RWPE1 (cell line): Measurements from ENCODE around the gene GLE1.

ENCODE experiments used
- CTCF ChIA-PET: fragments of 350-600 bp; sonication (Branson Sonifier 250); formaldehyde crosslinking; extraction: SDS; loops from one replicate; lab custom pipeline; 2021; lab: Yijun Ruan, JAX
- POLR2A ChIA-PET: fragments of 400-600 bp; formaldehyde crosslinking; extraction: SDS; loops from one replicate; lab custom pipeline; 2020; ENCODE audit warnings: antibody characterized with exemption; ENCODE audit not compliant: low non-redundant PET; lab: Yijun Ruan, JAX
- DNase-seq: peaks from one replicate; pipeline ENCODE4 v3.0.0; 2012; ENCODE audit warnings: low spot score
- H3K27ac ChIP-seq: fragments of 450-650 bp; 2 replicates; pipeline ENCODE4 v1.5.1; 2017
- TF ChIP-seq, protein P1 (sequence below): fragments of 450-650 bp; conservative IDR thresholded peaks from 2 replicates; pipeline ENCODE4 v1.5.1; 2017; ENCODE audit warnings: low read depth, mild to moderate bottlenecking

GLE1 gene

DNA sequence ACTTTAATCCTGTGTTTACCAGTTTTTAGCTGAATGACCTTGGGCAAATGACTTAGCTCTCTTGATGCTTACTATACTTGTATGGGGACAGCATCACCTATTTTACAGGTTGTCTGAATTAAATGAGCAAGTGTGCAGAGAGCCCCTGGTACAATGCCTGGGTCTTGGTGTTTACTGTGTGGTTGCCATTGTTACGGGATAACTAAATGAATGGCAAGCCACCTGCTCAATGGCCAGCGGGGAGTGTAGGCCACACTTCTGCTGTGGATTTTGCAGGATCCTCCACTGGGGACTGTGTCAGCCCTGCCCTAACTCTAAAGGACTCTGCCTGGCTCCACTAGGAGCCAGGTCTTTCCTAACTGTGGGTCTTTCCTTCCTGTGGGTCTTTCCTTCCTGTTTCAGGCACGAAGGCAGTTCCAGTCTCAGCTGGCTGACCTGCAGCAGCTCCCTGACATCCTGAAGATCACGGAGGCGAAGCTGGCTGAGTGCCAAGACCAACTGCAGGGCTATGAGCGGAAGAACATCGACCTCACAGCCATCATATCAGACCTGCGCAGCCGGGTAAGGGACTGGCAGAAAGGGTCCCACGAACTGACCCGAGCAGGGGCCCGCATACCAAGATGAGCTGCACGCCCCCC is 10.3 kb upstream of the GLE1 start:
- POLR2A ChIA-PET = no interaction called here
- CTCF ChIA-PET = interaction anchor here (1.6 kb wide), 1 partner anchor 55 kb away, joined by 3 read pairs; no protein-coding TSS in a partner anchor

DNA sequence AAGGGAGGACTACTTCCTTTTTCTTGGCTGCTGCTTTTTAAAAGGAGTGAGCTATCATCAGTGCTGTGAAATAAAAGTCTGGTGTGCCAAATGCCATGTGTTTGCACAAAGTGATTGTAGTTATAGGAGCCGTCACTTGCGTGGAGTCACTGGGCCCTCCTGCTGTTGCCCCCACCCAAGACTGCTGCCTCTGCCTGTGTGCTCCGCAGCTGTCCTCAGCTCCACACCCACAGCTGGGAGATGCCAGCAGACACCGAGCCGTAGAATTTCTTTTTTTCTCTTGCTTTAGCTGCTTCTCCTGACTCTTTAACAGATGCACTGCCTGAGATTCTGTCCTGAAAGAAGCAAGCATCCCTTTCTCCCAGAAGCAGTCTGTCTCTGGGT is 9.8 kb upstream of the GLE1 start:
- DNase-seq = no peak
- CTCF ChIA-PET = interaction anchor here (1.6 kb wide), 1 partner anchor 56 kb away, joined by 3 read pairs; no protein-coding TSS in a partner anchor
- peak overlapping the region; percentile 13 for H3K27ac ChIP-seq
- TF ChIP-seq, protein P1, sequence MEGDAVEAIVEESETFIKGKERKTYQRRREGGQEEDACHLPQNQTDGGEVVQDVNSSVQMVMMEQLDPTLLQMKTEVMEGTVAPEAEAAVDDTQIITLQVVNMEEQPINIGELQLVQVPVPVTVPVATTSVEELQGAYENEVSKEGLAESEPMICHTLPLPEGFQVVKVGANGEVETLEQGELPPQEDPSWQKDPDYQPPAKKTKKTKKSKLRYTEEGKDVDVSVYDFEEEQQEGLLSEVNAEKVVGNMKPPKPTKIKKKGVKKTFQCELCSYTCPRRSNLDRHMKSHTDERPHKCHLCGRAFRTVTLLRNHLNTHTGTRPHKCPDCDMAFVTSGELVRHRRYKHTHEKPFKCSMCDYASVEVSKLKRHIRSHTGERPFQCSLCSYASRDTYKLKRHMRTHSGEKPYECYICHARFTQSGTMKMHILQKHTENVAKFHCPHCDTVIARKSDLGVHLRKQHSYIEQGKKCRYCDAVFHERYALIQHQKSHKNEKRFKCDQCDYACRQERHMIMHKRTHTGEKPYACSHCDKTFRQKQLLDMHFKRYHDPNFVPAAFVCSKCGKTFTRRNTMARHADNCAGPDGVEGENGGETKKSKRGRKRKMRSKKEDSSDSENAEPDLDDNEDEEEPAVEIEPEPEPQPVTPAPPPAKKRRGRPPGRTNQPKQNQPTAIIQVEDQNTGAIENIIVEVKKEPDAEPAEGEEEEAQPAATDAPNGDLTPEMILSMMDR = no peak
- POLR2A ChIA-PET = no interaction called here

More for the DNA sequence above, 10.3 kb upstream of the GLE1 start:
- no peak for DNase-seq
- TF ChIP-seq, protein P1 = no peak
- peak overlapping the region; percentile 13 for H3K27ac ChIP-seq

DNA sequence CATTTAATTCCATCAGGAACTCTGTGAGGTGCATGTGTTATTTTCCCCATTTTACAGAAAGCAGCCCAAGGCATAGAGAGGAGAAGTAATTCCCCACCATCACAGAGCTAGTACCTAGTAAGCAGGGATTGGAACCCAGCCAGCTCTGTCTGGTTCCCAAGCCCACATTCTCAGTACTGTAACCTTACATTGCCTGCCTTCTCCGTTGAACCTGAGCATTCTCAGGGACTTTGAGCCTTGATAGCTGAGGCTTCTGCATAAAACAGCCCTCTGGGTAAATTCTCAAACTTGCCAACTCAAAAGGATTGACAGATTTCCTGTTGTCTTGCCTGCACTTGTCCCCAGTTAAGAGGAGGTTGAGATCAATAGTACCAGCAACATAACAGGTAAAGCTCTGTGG is 9.2 kb upstream of the GLE1 start:
- TF ChIP-seq, protein P1 = no peak
- peak overlapping the region; percentile 41 for H3K27ac ChIP-seq
- CTCF ChIA-PET = interaction anchor here (1.6 kb wide), 1 partner anchor 56 kb away, joined by 3 read pairs; no protein-coding TSS in a partner anchor
- POLR2A ChIA-PET = no interaction called here
- DNase-seq = no peak

DNA sequence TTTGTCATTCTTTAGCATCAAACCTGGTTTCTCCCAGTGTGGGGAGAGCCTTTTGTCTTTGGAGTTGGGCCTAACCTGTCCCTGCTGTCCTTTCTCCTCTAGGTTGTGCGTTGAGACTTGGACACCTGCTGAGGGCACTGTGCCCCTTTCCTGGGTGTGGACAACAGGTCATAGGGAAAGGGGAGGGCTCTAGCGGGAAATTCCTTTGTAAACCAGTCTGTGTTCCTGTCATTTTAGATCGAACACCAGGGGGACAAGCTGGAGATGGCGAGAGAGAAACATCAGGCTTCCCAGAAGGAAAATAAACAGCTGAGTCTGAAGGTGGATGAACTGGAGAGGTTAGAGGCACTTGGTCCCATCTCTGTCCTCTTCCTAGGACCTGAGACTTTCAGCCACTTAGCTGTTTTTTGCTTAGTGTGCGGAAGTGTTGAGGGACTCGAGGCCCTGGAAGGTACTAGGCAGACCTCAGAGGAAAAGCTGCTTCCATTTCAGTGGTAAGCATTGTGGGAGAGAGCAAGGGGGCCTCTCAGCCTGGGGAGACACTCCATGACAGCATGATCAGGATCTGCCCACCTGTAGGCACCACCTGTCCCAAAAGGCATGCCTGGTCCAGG is 8.6 kb upstream of the GLE1 start:
- no peak for DNase-seq
- TF ChIP-seq, protein P1 = no peak
- H3K27ac ChIP-seq = peak overlapping the region; percentile 41
- CTCF ChIA-PET = interaction anchor here (1.6 kb wide), 1 partner anchor 57 kb away, joined by 3 read pairs; no protein-coding TSS in a partner anchor
- POLR2A ChIA-PET = no interaction called here

- CTCF ChIA-PET = interaction anchor here (0.6 to 0.7 kb wide), 2 partner anchors 56 to 157 kb away, joined by 3 to 6 read pairs; no protein-coding TSS in a partner anchor
- TF ChIP-seq, protein P1 = no peak
- no peak for DNase-seq
- POLR2A ChIA-PET = interaction anchor here (0.6 kb wide), 1 partner anchor 1612 kb away, joined by 3 read pairs; no protein-coding TSS in a partner anchor
- peak overlapping the region; percentile 22 for H3K27ac ChIP-seq
These were observed 6.5 kb upstream of the GLE1 start for GRCh38 chr9:128497824-128498610.

DNA sequence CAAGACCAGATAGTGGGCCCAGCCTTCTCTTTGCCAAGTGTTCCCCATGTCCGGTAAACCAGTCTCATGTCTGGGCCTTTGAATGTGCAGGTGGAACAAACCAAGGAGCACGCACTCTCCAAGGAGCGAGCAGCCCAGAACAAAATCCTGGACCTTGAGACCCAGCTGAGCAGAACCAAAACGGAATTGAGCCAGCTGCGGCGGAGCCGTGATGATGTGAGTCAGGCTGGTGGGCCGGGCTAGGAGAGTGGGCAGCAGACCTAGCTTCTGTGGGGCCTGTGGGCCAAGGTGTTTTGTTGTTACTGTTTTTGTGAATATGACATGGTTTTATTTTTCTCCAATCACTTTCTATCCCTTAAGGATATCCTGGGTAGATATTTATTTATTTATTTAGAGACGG is 5.6 kb upstream of the GLE1 start:
- POLR2A ChIA-PET = no interaction called here
- peak overlapping the region; percentile 53; the same call in 1 of the 2 replicates for H3K27ac ChIP-seq
- TF ChIP-seq, protein P1 = no peak
- DNase-seq = no peak
- CTCF ChIA-PET = no interaction called here
